Memory B cell (primary cell): ENCODE results near the gene FUZ.
A peak's percentile ranks its signal among the peaks of the same experiment; 100 is the strongest.

Source experiments
- ATAC-seq: fragments of 150-1000 bp; cut with Tn5 transposase; 2 replicates; pipeline ENCODE4 v1.10.0; 2021; ENCODE audit warnings: low read depth, mild to moderate bottlenecking, moderate library complexity
- DNase-seq, 2 donors: peaks; one replicate each; pipeline ENCODE4 v3.0.0; 2022; ENCODE audit warnings: low spot score in 2 of 2
- H3K27ac Mint-ChIP-seq: one replicate; pipeline ENCODE4 v1.8.0; 2022; ENCODE audit warnings: mild to moderate bottlenecking, moderate library complexity, mixed read lengths
- H3K27me3 Mint-ChIP-seq: one replicate; pipeline ENCODE4 v1.8.0; 2022; ENCODE audit warnings: mixed read lengths
- H3K36me3 Mint-ChIP-seq: one replicate; pipeline ENCODE4 v1.8.0; 2022; ENCODE audit warnings: mild to moderate bottlenecking, mixed read lengths
- H3K4me1 Mint-ChIP-seq: one replicate; pipeline ENCODE4 v1.8.0; 2022; ENCODE audit warnings: mixed read lengths
- H3K4me3 Mint-ChIP-seq: one replicate; pipeline ENCODE4 v1.8.0; 2022; ENCODE audit warnings: mild to moderate bottlenecking, moderate library complexity, mixed read lengths
- H3K9me3 Mint-ChIP-seq: one replicate; pipeline ENCODE4 v1.8.0; 2022; ENCODE audit warnings: mixed read lengths

FUZ gene, protein sequence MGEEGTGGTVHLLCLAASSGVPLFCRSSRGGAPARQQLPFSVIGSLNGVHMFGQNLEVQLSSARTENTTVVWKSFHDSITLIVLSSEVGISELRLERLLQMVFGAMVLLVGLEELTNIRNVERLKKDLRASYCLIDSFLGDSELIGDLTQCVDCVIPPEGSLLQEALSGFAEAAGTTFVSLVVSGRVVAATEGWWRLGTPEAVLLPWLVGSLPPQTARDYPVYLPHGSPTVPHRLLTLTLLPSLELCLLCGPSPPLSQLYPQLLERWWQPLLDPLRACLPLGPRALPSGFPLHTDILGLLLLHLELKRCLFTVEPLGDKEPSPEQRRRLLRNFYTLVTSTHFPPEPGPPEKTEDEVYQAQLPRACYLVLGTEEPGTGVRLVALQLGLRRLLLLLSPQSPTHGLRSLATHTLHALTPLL

DNA sequence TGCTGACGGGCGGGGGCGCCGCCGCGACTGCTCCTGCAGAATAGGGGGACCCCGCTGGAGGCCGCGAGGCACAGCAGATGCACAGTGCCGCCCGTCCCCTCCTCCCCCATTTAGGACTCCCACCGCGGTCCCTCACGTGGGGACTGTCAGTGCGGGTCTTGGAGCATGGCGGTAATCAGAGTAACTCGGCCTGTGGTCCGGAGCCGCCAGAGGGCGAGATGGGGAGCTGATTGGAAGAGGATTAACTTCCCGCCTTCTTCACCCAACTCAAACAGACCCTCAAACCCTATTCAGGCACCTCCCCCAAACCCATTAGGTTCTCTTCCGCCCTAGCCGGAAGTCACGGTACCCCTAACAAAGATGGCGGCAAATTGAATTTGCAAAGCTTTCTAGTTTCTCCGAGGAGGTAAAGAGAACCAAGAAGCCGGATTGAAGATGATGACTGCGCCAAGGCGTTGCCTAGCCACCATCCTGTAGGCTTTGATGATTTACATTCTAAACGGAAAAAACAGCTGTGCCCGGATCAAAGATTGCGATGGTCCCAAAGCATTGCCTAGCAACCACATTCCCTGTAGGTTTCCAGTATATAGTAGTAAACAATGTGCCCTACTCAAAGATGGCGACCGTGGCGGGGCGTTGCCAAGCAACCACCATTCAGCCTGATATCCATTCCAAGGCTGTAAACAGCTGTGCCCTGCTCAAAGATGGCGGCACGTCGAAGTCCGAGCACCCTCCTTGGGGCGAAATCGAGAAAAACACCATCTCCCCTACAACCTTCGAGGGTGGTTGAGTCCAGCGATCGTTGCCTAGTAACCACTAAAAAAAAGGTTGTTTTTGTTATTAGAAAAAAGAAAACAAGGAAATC lies at the start of gene FUZ:
Gene FUZ (minus strand): TSS at position 296 of the 865 bp plus-strand sequence. CDS start 186 bp downstream, at position 110.
- ATAC-seq (peak; percentile 64), DNase-seq (peak; percentile 77 to 93)
- Mint-ChIP-seq H3K4me1 (peaks cover 26% of the 10 kb centered on the region), H3K36me3 (no peaks in the 10 kb centered on the region), H3K27me3 (no peaks in the 10 kb centered on the region), H3K4me3 (peak within 1 kb of the TSS; percentile 90), H3K9me3 (no peaks in the 10 kb centered on the region), H3K27ac (peak within 1 kb of the TSS; percentile 99)

DNA sequence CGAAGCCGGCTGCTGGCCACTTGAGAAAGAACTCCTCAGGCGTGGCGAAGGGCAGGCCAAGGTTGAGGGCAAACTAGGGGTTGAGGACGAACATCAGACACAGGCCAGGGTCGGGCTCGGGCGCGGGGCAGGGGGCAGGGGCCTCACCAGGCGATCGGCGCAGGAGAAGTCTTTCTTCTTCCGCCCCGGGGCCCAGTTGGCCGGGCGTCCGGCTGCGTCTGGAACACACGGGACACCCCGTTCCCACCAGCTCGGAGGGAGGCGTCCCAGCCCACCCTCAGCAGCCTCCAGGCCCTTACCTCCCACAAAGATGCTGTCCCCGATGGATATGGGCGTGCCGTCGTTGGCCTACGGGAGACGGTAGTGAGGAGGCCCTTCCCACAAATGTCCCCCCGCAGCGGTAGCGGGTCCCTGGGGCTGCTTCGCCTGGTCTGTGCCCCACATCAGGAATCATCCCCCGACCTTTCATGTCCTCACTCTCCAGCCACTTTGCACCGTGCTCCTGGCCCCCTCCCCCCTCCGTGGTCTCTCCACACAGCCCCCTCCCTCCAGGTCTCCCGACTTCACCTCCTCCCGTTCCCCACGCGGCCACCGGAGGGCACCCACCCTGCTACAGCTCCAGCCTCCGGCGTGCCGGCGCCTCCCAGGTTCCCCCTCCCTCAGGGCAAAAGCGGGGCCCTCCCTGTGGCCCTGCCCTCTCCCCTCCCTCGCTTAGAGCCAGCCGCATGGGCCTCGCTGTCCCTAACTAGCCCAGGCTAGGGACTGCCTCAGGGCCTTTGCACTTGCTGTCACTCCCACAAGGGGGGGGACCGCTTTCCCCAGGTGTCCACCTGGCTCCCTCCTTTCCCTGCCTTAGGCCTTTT lies 49.5 kb upstream of the FUZ start:
- H3K36me3 Mint-ChIP-seq = peaks cover 11% of the 10 kb centered on the region
- no peaks in the 10 kb centered on the region for H3K27me3 Mint-ChIP-seq
- no peak overlapping the region for H3K27ac Mint-ChIP-seq

DNA sequence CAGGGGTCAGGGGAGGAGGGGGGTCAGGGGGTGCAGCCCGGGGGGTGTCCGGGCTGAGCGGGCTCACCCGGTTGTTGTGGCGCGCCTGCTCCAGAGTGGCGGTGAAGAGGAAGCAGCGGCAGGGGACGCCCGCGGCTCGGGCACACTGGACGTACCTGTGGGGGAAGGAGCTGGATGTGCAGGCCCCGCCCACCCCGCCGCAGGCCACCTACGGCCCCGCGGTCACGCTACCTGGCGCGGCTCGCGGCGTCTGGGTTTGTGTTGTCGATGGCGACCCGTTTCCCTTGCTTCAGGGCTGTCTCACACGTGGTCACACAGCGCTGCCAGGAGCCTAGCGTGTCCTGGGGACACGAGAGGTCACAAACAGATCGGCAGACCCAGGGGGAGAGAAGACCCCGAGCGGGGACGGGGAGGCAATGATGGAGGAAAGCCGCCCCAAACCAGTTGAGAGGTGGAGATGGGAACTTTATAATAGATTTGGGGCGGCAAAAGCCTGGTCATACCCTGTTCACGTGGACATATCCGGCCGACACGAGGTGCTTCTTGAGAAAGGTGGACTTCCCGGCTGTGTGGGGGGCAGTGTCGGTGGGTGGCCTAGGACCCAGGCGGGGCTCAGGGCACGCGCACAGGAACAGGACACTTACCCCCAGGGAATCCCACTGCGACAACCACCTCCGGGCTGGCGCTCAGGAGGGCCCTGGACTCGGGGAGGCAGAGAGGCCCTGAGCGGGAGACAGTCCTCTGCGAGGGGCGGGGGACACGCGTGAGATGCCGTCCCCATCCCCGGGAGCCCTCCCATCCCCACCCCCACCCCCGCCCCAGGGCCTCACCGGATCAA lies 48.7 kb upstream of the FUZ start:
- no peak for ATAC-seq
- DNase-seq = no peak
- Mint-ChIP-seq H3K4me3 (no peak overlapping the region), H3K4me1 (peaks cover 15% of the 10 kb centered on the region), H3K9me3 (no peaks in the 10 kb centered on the region), H3K27ac (no peak overlapping the region), H3K27me3 (no peaks in the 10 kb centered on the region), H3K36me3 (peaks cover 11% of the 10 kb centered on the region)

More for the DNA sequence above, 49.5 kb upstream of the FUZ start:
- Mint-ChIP-seq H3K9me3 (no peaks in the 10 kb centered on the region), H3K4me1 (peaks cover 18% of the 10 kb centered on the region), H3K4me3 (no peak overlapping the region)
- DNase-seq (no peak), ATAC-seq (no peak)

DNA sequence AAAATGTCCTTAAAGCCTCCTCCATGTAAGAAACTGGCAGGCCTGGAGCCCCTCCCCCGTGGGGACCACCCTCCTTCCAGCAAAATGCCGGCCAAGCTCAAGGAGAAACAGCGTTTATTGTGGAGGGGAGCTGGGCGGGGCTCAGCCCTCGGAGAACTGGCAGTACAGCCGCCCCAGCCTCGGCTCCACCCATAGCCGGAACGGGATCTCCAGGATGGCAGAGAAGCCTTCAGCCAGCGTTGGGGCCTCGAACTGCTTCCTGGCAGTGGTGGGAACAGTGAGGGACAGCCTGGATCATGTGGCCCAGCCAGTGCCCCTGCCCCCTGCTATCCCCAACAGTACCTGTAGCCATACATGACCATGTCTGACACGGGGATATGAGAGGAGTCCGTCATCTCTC lies 48.0 kb upstream of the FUZ start:
- H3K36me3 Mint-ChIP-seq = peaks cover 12% of the 10 kb centered on the region
- H3K9me3 Mint-ChIP-seq = no peaks in the 10 kb centered on the region
- ATAC-seq = no peak
- no peak overlapping the region for H3K4me3 Mint-ChIP-seq
- H3K27ac Mint-ChIP-seq = no peak overlapping the region
- H3K4me1 Mint-ChIP-seq = peaks cover 9% of the 10 kb centered on the region
- DNase-seq = no peak
- no peaks in the 10 kb centered on the region for H3K27me3 Mint-ChIP-seq

DNA sequence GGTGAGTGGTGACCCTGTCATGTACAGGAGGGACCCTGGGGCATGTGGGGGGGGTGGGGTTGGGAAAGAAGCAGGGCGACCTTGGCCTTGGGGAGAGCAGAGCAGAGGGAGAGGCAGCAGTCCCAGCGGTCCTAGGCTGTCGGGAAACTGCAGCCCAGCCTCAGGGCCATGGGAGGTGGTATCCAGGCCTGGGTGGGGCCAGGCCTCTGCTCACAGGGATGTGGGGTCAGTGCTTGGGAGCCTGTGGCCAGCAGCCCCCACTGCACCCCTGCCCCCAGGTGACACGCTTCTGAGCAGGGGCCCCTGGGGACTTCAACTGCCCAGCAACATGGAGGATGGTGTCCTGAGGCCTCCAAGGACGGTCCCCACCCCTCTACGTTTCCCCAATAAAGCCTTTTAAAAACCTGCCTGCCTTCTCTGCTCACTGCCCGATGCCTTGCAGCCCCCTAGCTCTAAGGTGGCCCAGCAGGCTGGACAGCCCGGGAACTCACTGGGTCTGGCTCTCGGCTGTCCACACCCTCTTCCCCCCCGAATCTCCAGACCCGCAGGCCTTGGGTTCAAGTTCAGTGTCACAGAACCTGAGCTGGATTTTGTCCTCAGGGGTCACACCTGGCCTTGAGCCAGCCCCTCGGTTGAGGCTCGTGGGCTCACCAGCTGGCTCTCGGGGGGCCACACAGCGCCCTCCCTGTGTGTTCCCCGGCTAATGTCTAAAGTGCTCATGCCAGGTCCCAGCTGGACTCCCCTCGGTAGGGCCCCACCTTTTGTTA lies 47.4 kb upstream of the FUZ start:
- Mint-ChIP-seq H3K36me3 (peaks cover 13% of the 10 kb centered on the region), H3K27ac (no peak overlapping the region)
- DNase-seq = no peak

DNA sequence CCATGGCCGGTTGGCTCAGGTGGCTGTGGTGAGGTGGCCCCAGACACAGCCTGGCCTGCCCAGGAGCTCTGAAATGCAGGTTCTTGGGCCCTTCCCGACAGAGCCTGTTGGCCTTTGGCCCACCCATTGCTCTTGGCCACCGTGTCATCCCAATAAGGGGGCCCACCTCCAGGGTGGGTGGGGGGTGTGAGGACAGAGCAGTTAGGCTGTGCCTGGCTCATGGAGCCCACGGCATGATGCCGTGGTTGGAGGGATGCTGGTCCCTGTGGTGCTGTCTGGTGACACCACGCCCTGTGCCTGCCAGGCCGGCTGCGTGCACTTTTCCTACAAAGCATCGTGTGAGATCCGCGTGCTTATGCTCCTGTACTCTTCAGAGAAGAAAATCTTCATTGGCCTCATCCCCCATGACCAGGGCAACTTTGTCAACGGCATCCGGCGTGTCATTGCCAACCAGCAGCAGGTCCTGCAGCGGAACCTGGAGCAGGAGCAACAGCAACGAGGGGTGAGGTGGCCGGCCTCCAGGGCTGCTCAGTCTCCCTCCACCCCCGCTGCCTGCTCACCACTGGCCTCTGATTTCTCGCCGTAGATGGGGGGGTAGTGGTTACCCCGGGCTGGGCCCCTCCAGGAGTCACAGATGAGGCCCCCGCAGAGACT lies 46.7 kb upstream of the FUZ start:
- Mint-ChIP-seq H3K36me3 (peaks cover 12% of the 10 kb centered on the region), H3K4me1 (peaks cover 5% of the 10 kb centered on the region), H3K27ac (no peak overlapping the region), H3K9me3 (no peaks in the 10 kb centered on the region), H3K27me3 (no peaks in the 10 kb centered on the region), H3K4me3 (no peak overlapping the region)
- DNase-seq = no peak
- ATAC-seq = peak; percentile 11

More for the DNA sequence above, 47.4 kb upstream of the FUZ start:
- no peak overlapping the region for H3K4me3 Mint-ChIP-seq
- no peak for ATAC-seq
- H3K9me3 Mint-ChIP-seq = no peaks in the 10 kb centered on the region
- H3K27me3 Mint-ChIP-seq = no peaks in the 10 kb centered on the region
- H3K4me1 Mint-ChIP-seq = peaks cover 5% of the 10 kb centered on the region

DNA sequence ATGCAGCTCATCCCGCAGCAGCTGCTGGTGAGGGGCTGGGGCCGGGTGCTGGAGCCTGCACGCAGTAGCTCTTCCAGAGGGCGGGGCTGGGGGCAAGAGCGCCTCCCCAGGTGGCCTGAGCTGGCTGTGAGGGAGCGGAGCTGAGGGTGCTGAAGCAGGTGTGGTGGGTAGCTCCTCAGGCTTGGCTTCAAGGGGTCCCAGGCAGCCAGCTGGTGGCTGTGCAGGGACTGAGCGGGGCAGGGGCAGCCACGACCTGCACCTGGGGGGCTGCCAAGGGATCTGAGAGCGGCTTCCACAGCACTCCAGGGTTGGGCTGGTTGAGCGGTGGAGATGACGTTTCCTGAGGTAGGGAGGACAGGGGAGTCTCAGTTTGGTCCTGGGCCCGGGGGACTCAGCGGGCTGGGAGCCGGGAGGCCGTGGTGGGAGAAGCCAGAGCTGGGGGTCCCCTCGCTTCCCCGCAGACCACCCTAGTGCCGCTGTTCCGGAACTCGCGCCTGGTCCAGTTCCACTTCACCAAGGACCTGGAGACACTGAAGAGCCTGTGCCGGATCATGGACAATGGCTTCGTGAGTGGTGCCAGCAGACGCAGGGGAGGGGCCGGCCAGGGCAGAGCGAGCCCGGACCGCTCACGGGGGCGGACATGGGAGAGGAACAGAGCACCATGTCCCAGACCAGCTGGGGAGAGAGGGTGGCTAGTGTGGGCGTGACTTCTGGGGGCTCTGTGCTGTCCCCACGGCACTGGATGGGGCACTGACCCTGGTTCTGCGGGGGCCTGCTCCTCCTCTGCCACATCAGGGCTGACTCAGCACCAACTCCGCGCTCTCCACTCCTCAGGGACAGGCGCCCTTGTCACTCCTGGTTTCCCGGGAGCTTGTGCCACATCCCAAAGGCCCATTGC lies 45.2 kb upstream of the FUZ start:
- no peaks in the 10 kb centered on the region for H3K9me3 Mint-ChIP-seq
- peaks cover 6% of the 10 kb centered on the region for H3K4me1 Mint-ChIP-seq
- no peak overlapping the region for H3K4me3 Mint-ChIP-seq
- DNase-seq = no peak
- no peak overlapping the region for H3K27ac Mint-ChIP-seq
- no peak for ATAC-seq
- no peaks in the 10 kb centered on the region for H3K27me3 Mint-ChIP-seq
- peaks cover 10% of the 10 kb centered on the region for H3K36me3 Mint-ChIP-seq

DNA sequence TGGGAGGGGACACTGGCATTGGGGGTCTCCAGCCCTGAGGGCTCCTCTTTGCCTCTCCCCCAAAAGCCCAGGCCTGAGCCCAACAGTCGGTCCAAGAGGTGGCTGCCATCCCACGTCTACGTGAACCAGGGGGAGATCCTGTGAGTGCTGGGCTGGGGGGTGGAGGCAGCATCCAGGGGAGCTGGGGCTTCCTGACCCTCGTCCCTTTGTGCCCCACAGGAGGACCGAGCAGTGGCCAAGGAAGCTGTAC lies 44.7 kb upstream of the FUZ start:
- Mint-ChIP-seq H3K9me3 (no peaks in the 10 kb centered on the region), H3K4me1 (peaks cover 3% of the 10 kb centered on the region), H3K36me3 (peaks cover 6% of the 10 kb centered on the region), H3K27me3 (no peaks in the 10 kb centered on the region), H3K27ac (no peak overlapping the region), H3K4me3 (no peak overlapping the region)
- DNase-seq (no peak), ATAC-seq (no peak)

DNA sequence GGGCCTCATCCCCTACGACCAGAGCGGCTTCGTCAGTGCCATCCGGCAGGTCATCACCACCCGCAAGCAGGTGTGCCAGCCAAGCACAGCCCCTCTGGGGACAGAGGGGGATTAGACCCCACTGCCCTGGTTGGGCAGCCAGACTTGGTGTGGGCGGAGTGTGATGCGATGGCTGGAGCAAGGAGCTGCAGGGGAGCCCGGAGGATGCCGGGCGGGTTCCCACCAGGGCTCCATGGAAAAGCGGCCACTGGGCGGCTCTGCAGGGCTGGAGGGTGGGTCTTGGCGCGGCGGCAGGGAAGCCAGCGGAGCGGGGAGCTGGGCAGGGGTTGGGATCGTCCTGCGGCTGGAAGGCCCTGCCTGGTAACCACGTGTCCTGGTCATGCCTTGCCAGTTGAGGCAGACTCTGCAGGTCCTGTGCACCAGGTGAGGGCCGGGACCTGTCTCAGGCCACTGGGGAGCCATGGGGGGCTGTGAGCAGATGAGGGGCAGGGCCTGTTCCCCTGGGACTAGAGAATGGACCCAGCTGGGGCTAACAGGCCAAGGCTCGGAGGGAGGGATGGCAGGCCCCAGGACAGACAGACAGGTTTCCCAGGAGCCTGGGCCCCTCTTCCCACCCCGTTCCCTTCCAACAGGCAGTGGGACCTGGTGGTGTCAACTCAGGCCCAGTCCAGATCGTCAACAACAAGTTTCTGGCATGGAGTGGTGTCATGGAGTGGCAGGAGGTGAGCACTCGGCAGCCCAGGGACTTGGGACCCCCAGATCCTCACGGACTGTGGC lies 44.2 kb upstream of the FUZ start:
- Mint-ChIP-seq H3K4me1 (peaks cover 9% of the 10 kb centered on the region), H3K4me3 (no peak overlapping the region), H3K36me3 (peaks cover 6% of the 10 kb centered on the region)

DNA sequence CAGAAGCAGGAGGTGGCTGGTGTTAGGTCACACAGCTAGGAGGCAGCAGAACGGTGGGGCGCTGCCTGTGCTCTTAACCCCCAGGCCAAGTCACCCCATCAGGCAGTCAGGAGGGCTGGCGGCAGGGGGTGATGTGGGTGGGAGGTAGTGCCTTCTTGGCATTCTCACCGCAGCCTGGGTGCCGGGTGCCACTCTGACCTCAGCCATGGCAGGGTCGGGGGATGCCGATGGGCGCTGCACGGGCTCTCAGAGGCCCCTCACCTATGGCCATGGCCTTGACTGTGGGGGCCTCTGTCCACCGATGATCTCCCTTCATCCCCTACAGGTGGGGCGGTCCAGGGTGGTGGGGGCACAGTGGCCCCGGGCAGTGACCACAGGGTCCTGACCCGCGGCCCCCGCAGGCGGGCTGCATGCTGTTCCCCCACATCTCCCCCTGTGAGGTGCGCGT lies 43.5 kb upstream of the FUZ start:
- Mint-ChIP-seq H3K4me1 (peaks cover 11% of the 10 kb centered on the region), H3K27ac (peak overlapping the region; percentile 45), H3K27me3 (no peaks in the 10 kb centered on the region), H3K4me3 (no peak overlapping the region), H3K9me3 (no peaks in the 10 kb centered on the region), H3K36me3 (peaks cover 5% of the 10 kb centered on the region)
- ATAC-seq = no peak
- DNase-seq = no peak

More for the DNA sequence above, 44.2 kb upstream of the FUZ start:
- Mint-ChIP-seq H3K27me3 (no peaks in the 10 kb centered on the region), H3K27ac (no peak overlapping the region), H3K9me3 (no peaks in the 10 kb centered on the region)
- DNase-seq (no peak), ATAC-seq (no peak)
